CD4-positive, alpha-beta T cell treated with Interferon alpha-2 for 1 hour (primary cell): ENCODE measurements around the gene MTRR.

ENCODE experiments used
- DNase-seq, 2 donors: peaks; one replicate each; pipeline ENCODE4 v3.0.0-alpha.2; 2020 to 2022

The MTRR gene

GRCh38 chr5:7857926-7858632 lies 10.9 kb upstream of the MTRR start:
- DNase-seq: no peak

GRCh38 chr5:7866196-7866595 lies 2.8 kb upstream of the MTRR start:
- no peak for DNase-seq

- no peak for DNase-seq
Observed at GRCh38 chr5:7867260-7867659, 1.7 kb upstream of the MTRR start.

GRCh38 chr5:7868427-7868772 lies 548 bp upstream of the MTRR start:
- DNase-seq: no peak

- peak in 1 of 2 donors; percentile 41 for DNase-seq
Observed at GRCh38 chr5:7869474-7870136, 657 bp downstream of the MTRR start.

- peak in 1 of 2 donors; percentile 30 for DNase-seq
Observed at GRCh38 chr5:7871653-7872052, 2.7 kb downstream of the MTRR start.

GRCh38 chr5:7872517-7873130 lies 3.7 kb downstream of the MTRR start:
- DNase-seq: no peak

- peak in 1 of 2 donors; percentile 62 for DNase-seq
Observed at GRCh38 chr5:7873216-7873615, 4.3 kb downstream of the MTRR start.

- no peak for DNase-seq
Observed at GRCh38 chr5:7874639-7875038, 5.7 kb downstream of the MTRR start.

GRCh38 chr5:7875151-7875550 lies 6.2 kb downstream of the MTRR start:
- DNase-seq: no peak

- DNase-seq: no peak
Observed at GRCh38 chr5:7876867-7877266, 7.9 kb downstream of the MTRR start.

- DNase-seq: no peak
Observed at GRCh38 chr5:7877851-7878250, 8.9 kb downstream of the MTRR start.

GRCh38 chr5:7878381-7878873 lies 9.5 kb downstream of the MTRR start:
- no peak for DNase-seq

GRCh38 chr5:7881091-7881490 lies 12.1 kb downstream of the MTRR start:
- no peak for DNase-seq

GRCh38 chr5:7881816-7882215 lies 12.9 kb downstream of the MTRR start:
- no peak for DNase-seq

GRCh38 chr5:7882926-7883325 lies 14.0 kb downstream of the MTRR start:
- no peak for DNase-seq

- DNase-seq: no peak
Observed at GRCh38 chr5:7884491-7885267, 15.7 kb downstream of the MTRR start.

GRCh38 chr5:7886849-7887475 lies 18.0 kb downstream of the MTRR start:
- peak in 1 of 2 donors; percentile 66 for DNase-seq

- DNase-seq: no peak
Observed at GRCh38 chr5:7888901-7889300, 20.0 kb downstream of the MTRR start.

GRCh38 chr5:7894439-7894838 lies 25.5 kb downstream of the MTRR start:
- DNase-seq: no peak

GRCh38 chr5:7894860-7895259 lies 25.9 kb downstream of the MTRR start:
- no peak for DNase-seq

- DNase-seq: peak in 1 of 2 donors; percentile 28
Observed at GRCh38 chr5:7897014-7897600, 28.2 kb downstream of the MTRR start.
